Body of pancreas (tissue), 4 donors: Measurements from ENCODE around the gene LOXL3. TPM values are rescaled to one million over a fixed set of nuclear protein-coding genes. Genes with fewer than 3 reads are reported as not detected.

Source experiments
- ATAC-seq: fragments of 150-250 bp; one replicate; pipeline ENCODE4 v1.9.1; 2016
- DNase-seq, 4 donors: peaks; one replicate each; pipeline ENCODE4 v3.0.0-alpha.2; 2019
- H3K27ac ChIP-seq, 4 donors: fragments of 200-600 bp; sonication (generic); 1 replicate in 3 of 4; 2 replicates in 1 of 4; pipeline versions ENCODE4 v1.5.1 to v1.6.1; 2016 to 2019; ENCODE audit warnings: mild to moderate bottlenecking in 1 of 4, mixed read lengths in 1 of 4, moderate library complexity in 1 of 4
- H3K27me3 ChIP-seq, 2 donors: fragments of 200-600 bp; sonication (generic); one replicate each; pipeline ENCODE4 v1.6.0; 2016; ENCODE audit warnings: mild to moderate bottlenecking in 1 of 2
- H3K36me3 ChIP-seq, 2 donors: fragments of 200-600 bp; sonication (generic); replicated peaks in 1 of 2; 2 replicates each; pipeline ENCODE4 v1.5.1; 2016; ENCODE audit warnings: low read depth in 2 of 2; ENCODE audit not compliant: insufficient read depth in 1 of 2
- H3K4me1 ChIP-seq: fragments of 200-600 bp; sonication (generic); one replicate; pipeline ENCODE4 v1.6.0; 2016
- H3K4me3 ChIP-seq, 2 donors: fragments of 200-600 bp; sonication (generic); 1 replicate in 1 of 2; 2 replicates in 1 of 2; pipeline ENCODE4 v1.5.1; 2016 to 2019
- H3K9me3 ChIP-seq, 3 donors: fragments of 200-600 bp; sonication (generic); 1 replicate in 2 of 3; 2 replicates in 1 of 3; pipeline ENCODE4 v1.5.1; 2016
- CTCF ChIP-seq, 7 experiments: fragments of 450-650 bp in 4 of 7; fragments of 200-600 bp in 3 of 7; sonication (generic) in 3 of 7; IDR thresholded peaks; one replicate each; pipeline ENCODE4 v1.5.1; 2016 to 2019; ENCODE audit warnings: antibody characterized with exemption in 7 of 7
- POLR2A ChIP-seq, 3 donors: fragments of 450-650 bp; IDR thresholded peaks; one replicate each; pipeline ENCODE4 v1.6.1; 2016; ENCODE audit warnings: antibody characterized with exemption in 3 of 3, mild to moderate bottlenecking in 2 of 3
- WGBS, 2 donors: methylation state at CpG; one replicate each; pipeline ENCODE4 v1.1.5; 2017; 5-methylcytosine and 5-hydroxymethylcytosine counted together
- intact Hi-C: fragments of 100-400 bp; cut with DNase I; formaldehyde crosslinking; loops from one replicate; pipeline ENCODE4 v1.15.1; 2023
- total RNA-seq, 2 donors: library from RNA; depleted of rRNA; stranded (reverse); fragments of >200 nt; gene quantifications; one replicate each; pipeline ENCODE4 v1.1.0, GENCODE V29; 2016

LOXL3 gene
- total RNA-seq, 2 donors from 2014 or later = 0.33 to 3.1 TPM

- Histone ChIP-seq H3K27me3 (peaks cover 0 to 73% of the 10 kb centered on the region in 2 donors), H3K4me3 (no peak within 1 kb of the TSS), H3K36me3 (no peaks in the 10 kb centered on the region), H3K27ac (no peak within 1 kb of the TSS), H3K9me3 (no peaks in the 10 kb centered on the region), H3K4me1 (peaks cover 39% of the 10 kb centered on the region)
- TF ChIP-seq POLR2A (IDR thresholded peaks at IDR 0.05) (no peak), CTCF (IDR thresholded peaks at IDR 0.05) (no peak)
- intact Hi-C loops = no loop called here
- DNase-seq (no peak), ATAC-seq (no peak)
- WGBS, 2 donors = 4 to 22% methylated on average over 15 to 72 of the region's 82 CpGs
These were observed 39.1 kb downstream of the LOXL3 start, which contains the start of gene TLX2 for GRCh38 chr2:74514368-74515270. Gene TLX2 (plus strand): TSS chr2:74514450. CDS start chr2:74514807, 357 bp downstream.

- H3K27me3 ChIP-seq = peaks cover 0 to 68% of the 10 kb centered on the region in 2 donors
- peaks cover 39% of the 10 kb centered on the region for H3K4me1 ChIP-seq
- intact Hi-C loops = no loop called here
- no peak overlapping the region for H3K27ac ChIP-seq
- TF ChIP-seq POLR2A (IDR thresholded peaks at IDR 0.05) (no peak), CTCF (IDR thresholded peaks at IDR 0.05) (no peak)
- no peak overlapping the region for H3K4me3 ChIP-seq
- H3K36me3 ChIP-seq = no peaks in the 10 kb centered on the region
- DNase-seq = no peak
- ATAC-seq = no peak
- 6 to 17% methylated on average over 20 to 50 of the region's 52 CpGs for WGBS, 2 donors
- H3K9me3 ChIP-seq = no peaks in the 10 kb centered on the region
These were observed 40.0 kb downstream of the LOXL3 start for GRCh38 chr2:74513605-74514367.

- Histone ChIP-seq H3K4me1 (peaks cover 44% of the 10 kb centered on the region), H3K9me3 (no peaks in the 10 kb centered on the region), H3K36me3 (no peaks in the 10 kb centered on the region), H3K27ac (no peak overlapping the region), H3K4me3 (no peak overlapping the region), H3K27me3 (peaks cover 0 to 62% of the 10 kb centered on the region in 2 donors)
- 8 to 11% methylated on average over 16 to 32 of the region's 36 CpGs for WGBS, 2 donors
- DNase-seq (no peak), ATAC-seq (no peak)
- intact Hi-C loops = no loop called here
- TF ChIP-seq CTCF (IDR thresholded peaks at IDR 0.05) (no peak), POLR2A (IDR thresholded peaks at IDR 0.05) (no peak)
These were observed 40.8 kb downstream of the LOXL3 start for GRCh38 chr2:74512744-74513604.

GRCh38 chr2:74511104-74511989 lies 42.4 kb downstream of the LOXL3 start:
- 28 to 37% methylated on average over 8 to 11 of the region's 11 CpGs for WGBS, 2 donors
- Histone ChIP-seq H3K4me3 (no peak overlapping the region), H3K27ac (no peak overlapping the region), H3K9me3 (no peaks in the 10 kb centered on the region), H3K36me3 (no peaks in the 10 kb centered on the region), H3K27me3 (peaks cover 0 to 47% of the 10 kb centered on the region in 2 donors), H3K4me1 (peaks cover 46% of the 10 kb centered on the region)
- ATAC-seq = no peak
- DNase-seq = no peak
- TF ChIP-seq POLR2A (IDR thresholded peaks at IDR 0.05) (no peak), CTCF (IDR thresholded peaks at IDR 0.05) (no peak)
- intact Hi-C loops = no loop called here
